K562 (cell line): ENCODE data around the gene ULK3. TPM values are rescaled to one million over a fixed set of nuclear protein-coding genes. Genes with fewer than 3 reads are reported as not detected.

Experiments used
- CREB3L1 ChIP-seq: fragments of 450-650 bp; IDR thresholded peaks from 2 replicates; pipeline ENCODE4 v1.6.1; 2014; ENCODE audit warnings: low read depth, mild to moderate bottlenecking, moderate library complexity, borderline replicate concordance
- E2F8 ChIP-seq: fragments of 450-650 bp; IDR thresholded peaks from 2 replicates; pipeline ENCODE4 v1.7.1; 2018; ENCODE audit warnings: mild to moderate bottlenecking, low read depth; ENCODE audit not compliant: partially characterized antibody
- MAZ ChIP-seq, 2 experiments: fragments of 450-650 bp in 1 of 2; sonication (generic) in 1 of 2; formaldehyde crosslinking; IDR thresholded peaks in 1 of 2; conservative IDR thresholded peaks in 1 of 2; 2 replicates each; pipeline versions ENCODE4 v1.4.0 to v1.5.0; 2020; ENCODE audit warnings: mild to moderate bottlenecking in 1 of 2, missing genetic modification reagents in 1 of 2
- SIX5 ChIP-seq, 2 experiments: IDR thresholded peaks; 2 replicates each; pipeline ENCODE4 v1.6.1; 2011; ENCODE audit warnings: low read length in 2 of 2, borderline replicate concordance in 1 of 2, low read depth in 1 of 2, mild to moderate bottlenecking in 1 of 2, moderate library complexity in 1 of 2; ENCODE audit not compliant: insufficient read depth in 1 of 2
- polyA plus RNA-seq, 8 experiments: library from polyadenylated mRNA; depleted of rRNA in 4 of 8; stranded (reverse) in 5 of 8; unstranded in 3 of 8; fragments of >200 nt; fragmentation: Nextera tagmentation in 2 of 8; fragmentation: Illumina TruSeq in 1 of 8; extraction: Ambion mirVana in 2 of 8; extraction: Trizol in 1 of 8; gene quantifications; 2 replicates each; pipeline versions ENCODE4 v1.2.1 to v1.2.3, GENCODE V29; 2011 to 2014; ENCODE audit warnings: inconsistent platforms in 1 of 8, missing spikeins in 1 of 8
- total RNA-seq, 7 experiments: library from RNA; depleted of rRNA in 6 of 7; stranded (reverse); fragments of >200 nt in 6 of 7; fragmentation: Illumina TruSeq in 2 of 7; extraction: Trizol in 2 of 7; gene quantifications; 2 replicates each; pipeline versions ENCODE4 v1.2.1 to v1.2.3, GENCODE V29; 2011 to 2021; ENCODE audit warnings: low replicate concordance in 1 of 7
- TF ChIP-seq, protein P1 (sequence below): fragments of 450-650 bp; IDR thresholded peaks from 2 replicates; pipeline ENCODE4 v1.6.1; 2016; ENCODE audit warnings: mild to moderate bottlenecking, moderate library complexity
- TF ChIP-seq, protein P2 (sequence below): fragments of 450-650 bp; IDR thresholded peaks from 2 replicates; pipeline ENCODE4 v1.6.1; 2016; ENCODE audit warnings: borderline replicate concordance

Gene ULK3
- total and polyA plus RNA-seq, 9 of the 15 experiments (the other 6 are each of a cell fraction or from before 2014, with no cell fraction given): 0.68 to 68.0 (median 34.9) TPM

DNA sequence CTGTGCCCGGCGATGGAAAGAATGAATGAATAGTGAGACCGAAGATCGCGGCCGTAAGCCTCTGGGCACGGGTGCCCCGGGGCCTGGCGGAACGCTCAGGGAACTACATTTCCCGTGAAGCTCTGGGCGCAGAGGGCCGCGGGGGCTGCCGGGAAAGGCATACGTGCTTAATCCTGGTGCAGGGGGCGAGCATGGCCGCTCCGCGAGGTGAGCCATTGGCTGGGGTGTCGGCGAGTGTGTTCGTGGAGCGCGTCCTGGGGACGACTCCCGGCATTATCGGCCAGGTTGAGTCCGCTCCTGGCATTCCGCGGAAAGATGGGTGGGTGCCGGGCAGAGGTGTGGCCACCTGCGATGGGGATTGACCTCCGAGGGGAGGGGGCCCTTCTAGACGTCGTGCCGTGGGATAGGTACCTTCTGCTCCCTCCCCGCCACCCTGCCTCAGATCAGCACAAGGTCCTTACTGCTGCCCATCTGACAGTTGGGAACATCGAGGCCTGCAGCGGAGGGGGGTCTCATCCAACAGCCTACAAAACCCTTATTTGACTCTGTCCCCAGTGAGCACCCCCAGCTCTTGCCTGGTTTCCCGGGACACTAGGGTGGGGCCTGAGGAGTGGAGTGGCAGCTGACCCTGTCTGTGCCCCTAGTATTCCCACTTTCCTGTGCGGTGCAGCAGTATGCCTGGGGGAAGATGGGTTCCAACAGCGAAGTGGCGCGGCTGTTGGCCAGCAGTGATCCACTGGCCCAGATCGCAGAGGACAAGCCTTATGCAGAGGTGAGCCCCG, 47.1 kb upstream of the ULK3 start, which contains the start of gene MPI (continued):
- TF ChIP-seq E2F8 (no peak), SIX5 (IDR thresholded peaks at IDR 0.05; ENCODE audit: borderline replicate concordance in 1 of 2, insufficient read depth in 1 of 2, low read depth in 1 of 2, low read length in 2 of 2) (peak; percentile 88 to 90), CREB3L1 (peak; percentile 87), MAZ (CRISPR knock-in tag; conservative IDR thresholded peaks at IDR 0.05 in 1 of 2, IDR thresholded peaks at IDR 0.05 in 1 of 2) (peak; percentile 80 to 83; a peak in 3 of 4 replicates)
- TF ChIP-seq, protein P1, sequence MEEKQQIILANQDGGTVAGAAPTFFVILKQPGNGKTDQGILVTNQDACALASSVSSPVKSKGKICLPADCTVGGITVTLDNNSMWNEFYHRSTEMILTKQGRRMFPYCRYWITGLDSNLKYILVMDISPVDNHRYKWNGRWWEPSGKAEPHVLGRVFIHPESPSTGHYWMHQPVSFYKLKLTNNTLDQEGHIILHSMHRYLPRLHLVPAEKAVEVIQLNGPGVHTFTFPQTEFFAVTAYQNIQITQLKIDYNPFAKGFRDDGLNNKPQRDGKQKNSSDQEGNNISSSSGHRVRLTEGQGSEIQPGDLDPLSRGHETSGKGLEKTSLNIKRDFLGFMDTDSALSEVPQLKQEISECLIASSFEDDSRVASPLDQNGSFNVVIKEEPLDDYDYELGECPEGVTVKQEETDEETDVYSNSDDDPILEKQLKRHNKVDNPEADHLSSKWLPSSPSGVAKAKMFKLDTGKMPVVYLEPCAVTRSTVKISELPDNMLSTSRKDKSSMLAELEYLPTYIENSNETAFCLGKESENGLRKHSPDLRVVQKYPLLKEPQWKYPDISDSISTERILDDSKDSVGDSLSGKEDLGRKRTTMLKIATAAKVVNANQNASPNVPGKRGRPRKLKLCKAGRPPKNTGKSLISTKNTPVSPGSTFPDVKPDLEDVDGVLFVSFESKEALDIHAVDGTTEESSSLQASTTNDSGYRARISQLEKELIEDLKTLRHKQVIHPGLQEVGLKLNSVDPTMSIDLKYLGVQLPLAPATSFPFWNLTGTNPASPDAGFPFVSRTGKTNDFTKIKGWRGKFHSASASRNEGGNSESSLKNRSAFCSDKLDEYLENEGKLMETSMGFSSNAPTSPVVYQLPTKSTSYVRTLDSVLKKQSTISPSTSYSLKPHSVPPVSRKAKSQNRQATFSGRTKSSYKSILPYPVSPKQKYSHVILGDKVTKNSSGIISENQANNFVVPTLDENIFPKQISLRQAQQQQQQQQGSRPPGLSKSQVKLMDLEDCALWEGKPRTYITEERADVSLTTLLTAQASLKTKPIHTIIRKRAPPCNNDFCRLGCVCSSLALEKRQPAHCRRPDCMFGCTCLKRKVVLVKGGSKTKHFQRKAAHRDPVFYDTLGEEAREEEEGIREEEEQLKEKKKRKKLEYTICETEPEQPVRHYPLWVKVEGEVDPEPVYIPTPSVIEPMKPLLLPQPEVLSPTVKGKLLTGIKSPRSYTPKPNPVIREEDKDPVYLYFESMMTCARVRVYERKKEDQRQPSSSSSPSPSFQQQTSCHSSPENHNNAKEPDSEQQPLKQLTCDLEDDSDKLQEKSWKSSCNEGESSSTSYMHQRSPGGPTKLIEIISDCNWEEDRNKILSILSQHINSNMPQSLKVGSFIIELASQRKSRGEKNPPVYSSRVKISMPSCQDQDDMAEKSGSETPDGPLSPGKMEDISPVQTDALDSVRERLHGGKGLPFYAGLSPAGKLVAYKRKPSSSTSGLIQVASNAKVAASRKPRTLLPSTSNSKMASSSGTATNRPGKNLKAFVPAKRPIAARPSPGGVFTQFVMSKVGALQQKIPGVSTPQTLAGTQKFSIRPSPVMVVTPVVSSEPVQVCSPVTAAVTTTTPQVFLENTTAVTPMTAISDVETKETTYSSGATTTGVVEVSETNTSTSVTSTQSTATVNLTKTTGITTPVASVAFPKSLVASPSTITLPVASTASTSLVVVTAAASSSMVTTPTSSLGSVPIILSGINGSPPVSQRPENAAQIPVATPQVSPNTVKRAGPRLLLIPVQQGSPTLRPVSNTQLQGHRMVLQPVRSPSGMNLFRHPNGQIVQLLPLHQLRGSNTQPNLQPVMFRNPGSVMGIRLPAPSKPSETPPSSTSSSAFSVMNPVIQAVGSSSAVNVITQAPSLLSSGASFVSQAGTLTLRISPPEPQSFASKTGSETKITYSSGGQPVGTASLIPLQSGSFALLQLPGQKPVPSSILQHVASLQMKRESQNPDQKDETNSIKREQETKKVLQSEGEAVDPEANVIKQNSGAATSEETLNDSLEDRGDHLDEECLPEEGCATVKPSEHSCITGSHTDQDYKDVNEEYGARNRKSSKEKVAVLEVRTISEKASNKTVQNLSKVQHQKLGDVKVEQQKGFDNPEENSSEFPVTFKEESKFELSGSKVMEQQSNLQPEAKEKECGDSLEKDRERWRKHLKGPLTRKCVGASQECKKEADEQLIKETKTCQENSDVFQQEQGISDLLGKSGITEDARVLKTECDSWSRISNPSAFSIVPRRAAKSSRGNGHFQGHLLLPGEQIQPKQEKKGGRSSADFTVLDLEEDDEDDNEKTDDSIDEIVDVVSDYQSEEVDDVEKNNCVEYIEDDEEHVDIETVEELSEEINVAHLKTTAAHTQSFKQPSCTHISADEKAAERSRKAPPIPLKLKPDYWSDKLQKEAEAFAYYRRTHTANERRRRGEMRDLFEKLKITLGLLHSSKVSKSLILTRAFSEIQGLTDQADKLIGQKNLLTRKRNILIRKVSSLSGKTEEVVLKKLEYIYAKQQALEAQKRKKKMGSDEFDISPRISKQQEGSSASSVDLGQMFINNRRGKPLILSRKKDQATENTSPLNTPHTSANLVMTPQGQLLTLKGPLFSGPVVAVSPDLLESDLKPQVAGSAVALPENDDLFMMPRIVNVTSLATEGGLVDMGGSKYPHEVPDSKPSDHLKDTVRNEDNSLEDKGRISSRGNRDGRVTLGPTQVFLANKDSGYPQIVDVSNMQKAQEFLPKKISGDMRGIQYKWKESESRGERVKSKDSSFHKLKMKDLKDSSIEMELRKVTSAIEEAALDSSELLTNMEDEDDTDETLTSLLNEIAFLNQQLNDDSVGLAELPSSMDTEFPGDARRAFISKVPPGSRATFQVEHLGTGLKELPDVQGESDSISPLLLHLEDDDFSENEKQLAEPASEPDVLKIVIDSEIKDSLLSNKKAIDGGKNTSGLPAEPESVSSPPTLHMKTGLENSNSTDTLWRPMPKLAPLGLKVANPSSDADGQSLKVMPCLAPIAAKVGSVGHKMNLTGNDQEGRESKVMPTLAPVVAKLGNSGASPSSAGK: peak; percentile 5; the same call in 1 of the 2 replicates
- TF ChIP-seq, protein P2, sequence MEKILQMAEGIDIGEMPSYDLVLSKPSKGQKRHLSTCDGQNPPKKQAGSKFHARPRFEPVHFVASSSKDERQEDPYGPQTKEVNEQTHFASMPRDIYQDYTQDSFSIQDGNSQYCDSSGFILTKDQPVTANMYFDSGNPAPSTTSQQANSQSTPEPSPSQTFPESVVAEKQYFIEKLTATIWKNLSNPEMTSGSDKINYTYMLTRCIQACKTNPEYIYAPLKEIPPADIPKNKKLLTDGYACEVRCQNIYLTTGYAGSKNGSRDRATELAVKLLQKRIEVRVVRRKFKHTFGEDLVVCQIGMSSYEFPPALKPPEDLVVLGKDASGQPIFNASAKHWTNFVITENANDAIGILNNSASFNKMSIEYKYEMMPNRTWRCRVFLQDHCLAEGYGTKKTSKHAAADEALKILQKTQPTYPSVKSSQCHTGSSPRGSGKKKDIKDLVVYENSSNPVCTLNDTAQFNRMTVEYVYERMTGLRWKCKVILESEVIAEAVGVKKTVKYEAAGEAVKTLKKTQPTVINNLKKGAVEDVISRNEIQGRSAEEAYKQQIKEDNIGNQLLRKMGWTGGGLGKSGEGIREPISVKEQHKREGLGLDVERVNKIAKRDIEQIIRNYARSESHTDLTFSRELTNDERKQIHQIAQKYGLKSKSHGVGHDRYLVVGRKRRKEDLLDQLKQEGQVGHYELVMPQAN: peak; percentile 70; the same call in 1 of the 2 replicates
